Measurements from ENCODE around the gene KCNIP1.

GRCh38 chr5:170630226-170630625, 126.4 kb downstream of the KCNIP1 start:
- TF ChIP-seq, protein P1, sequence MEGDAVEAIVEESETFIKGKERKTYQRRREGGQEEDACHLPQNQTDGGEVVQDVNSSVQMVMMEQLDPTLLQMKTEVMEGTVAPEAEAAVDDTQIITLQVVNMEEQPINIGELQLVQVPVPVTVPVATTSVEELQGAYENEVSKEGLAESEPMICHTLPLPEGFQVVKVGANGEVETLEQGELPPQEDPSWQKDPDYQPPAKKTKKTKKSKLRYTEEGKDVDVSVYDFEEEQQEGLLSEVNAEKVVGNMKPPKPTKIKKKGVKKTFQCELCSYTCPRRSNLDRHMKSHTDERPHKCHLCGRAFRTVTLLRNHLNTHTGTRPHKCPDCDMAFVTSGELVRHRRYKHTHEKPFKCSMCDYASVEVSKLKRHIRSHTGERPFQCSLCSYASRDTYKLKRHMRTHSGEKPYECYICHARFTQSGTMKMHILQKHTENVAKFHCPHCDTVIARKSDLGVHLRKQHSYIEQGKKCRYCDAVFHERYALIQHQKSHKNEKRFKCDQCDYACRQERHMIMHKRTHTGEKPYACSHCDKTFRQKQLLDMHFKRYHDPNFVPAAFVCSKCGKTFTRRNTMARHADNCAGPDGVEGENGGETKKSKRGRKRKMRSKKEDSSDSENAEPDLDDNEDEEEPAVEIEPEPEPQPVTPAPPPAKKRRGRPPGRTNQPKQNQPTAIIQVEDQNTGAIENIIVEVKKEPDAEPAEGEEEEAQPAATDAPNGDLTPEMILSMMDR (IDR thresholded peaks at IDR 0.05; ENCODE audit: low read depth, low read length), result no peak
- TF ChIP-seq MYC (IDR thresholded peaks at IDR 0.05; ENCODE audit: low read depth, low read length) (no peak), POLR2A (IDR thresholded peaks at IDR 0.05; ENCODE audit: extremely low read depth, insufficient read length) (no peak), MAX (IDR thresholded peaks at IDR 0.05; ENCODE audit: low read depth, low read length) (no peak)

Data from NB4 (cell line).